NCI-H446 (cell line): ENCODE results near the gene ZNF205.
A peak's percentile ranks its signal among the peaks of the same experiment; 100 is the strongest.

Experiments used
- DNase-seq, 2 experiments: peaks; one replicate each; lab custom pipeline; 2025; lab: John Stamatoyannopoulos, UW

The ZNF205 gene

GRCh38 chr16:3101018-3101840, 11.2 kb upstream of the ZNF205 start:
- DNase-seq = no peak

- DNase-seq = no peak
These were observed 10.4 kb upstream of the ZNF205 start for GRCh38 chr16:3101841-3102470.

GRCh38 chr16:3106205-3106928, 6.0 kb upstream of the ZNF205 start:
- DNase-seq = peak; percentile 64 to 93

GRCh38 chr16:3112881-3113574, 642 bp downstream of the ZNF205 start:
- DNase-seq = no peak

DNA sequence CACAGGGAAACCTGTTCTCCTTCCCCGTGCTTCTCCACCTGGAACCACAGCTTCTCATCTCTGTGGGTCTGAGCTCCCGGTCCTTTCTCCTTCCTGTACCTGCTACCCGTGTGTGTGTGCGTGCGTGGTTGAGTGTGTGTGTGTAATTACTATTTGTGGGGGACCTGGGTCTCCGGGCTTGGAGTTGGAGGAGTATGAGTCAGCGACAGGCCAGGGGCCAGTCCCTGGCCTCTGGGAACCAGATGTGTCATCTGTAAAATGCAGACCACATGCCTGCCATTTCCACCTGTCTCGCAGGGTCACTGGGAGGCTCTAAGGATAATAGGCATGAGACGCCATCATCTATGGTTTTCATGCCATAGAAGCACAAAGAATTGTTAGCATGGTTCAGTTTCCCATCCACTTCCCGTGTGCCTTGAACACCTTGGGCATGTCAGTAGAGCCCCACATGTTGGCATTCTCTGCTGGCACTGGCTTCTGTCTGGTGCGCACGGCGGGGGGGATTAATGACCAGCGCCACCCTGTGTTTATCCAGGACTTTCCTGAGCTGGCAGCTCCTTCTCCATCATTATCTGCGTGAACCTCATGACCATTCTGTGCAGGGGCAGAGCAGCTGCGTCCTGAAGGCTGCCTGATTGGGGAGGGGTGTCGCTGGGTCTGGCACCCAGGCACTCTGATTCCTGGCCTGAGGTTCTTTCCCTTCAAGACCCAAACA, 1.5 kb downstream of the ZNF205 start:
- no peak for DNase-seq

DNA sequence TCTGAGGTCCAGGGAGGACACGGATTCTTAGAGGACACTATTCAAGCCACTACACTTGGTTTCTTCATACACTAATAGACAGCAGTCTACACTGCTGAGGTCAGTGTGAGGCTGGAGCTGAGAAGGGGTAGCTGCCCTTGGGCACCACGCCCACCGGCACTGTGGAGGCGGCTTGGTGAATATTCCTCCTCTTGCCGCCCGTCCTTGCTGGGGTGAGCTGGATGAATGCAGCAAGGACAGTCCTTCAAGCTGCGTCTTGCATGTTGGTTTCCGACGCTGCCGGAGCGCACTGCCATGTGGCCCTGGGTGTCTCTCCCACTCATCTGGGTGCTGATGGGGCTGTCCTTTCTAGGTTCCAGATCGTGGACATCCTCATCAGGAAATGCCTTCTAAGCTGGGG, 2.6 kb downstream of the ZNF205 start:
- DNase-seq = no peak

DNA sequence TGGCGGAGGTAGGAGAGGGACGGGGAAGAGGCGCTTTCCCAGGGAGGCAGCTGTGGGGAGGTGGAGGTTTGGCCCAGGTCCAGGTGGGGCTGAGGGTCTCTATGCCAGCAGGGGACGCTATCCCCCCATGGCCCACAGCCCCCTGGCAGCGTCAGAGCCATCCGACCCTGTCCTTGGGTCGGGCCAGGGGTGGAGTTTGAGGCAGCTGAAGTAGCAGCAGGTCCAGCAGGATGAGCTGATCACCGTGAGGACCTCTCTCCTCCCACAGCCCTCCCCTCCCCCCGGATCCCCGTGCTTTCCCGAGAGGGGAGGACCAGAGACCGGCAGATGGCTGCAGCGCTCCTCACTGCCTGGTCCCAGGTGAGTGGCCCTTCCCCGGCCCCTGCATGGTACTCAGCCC, 3.2 kb downstream of the ZNF205 start:
- no peak for DNase-seq

GRCh38 chr16:3118204-3118790, 5.9 kb downstream of the ZNF205 start:
- no peak for DNase-seq

- no peak for DNase-seq
These were observed 6.5 kb downstream of the ZNF205 start for GRCh38 chr16:3118846-3119245.

DNA sequence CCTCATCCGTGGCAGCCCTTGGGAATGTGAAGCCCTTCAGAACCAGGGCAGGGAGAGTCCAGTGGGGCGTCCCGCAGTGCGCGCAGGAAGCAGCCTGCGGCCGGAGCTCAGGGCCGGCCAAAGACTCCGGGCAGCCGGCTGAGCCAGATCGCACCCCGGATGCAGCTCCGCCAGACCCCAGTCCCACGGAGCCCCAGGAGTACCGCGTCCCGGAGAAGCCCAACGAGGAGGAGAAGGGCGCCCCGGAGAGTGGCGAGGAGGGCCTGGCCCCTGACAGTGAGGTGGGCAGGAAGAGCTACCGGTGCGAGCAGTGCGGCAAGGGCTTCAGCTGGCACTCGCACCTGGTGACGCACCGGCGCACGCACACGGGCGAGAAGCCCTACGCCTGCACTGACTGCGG, 6.9 kb downstream of the ZNF205 start:
- no peak for DNase-seq

- DNase-seq = no peak
These were observed 7.5 kb downstream of the ZNF205 start for GRCh38 chr16:3119701-3120408.

- no peak for DNase-seq
These were observed 8.0 kb downstream of the ZNF205 start for GRCh38 chr16:3120435-3120834.

- no peak for DNase-seq
These were observed 9.6 kb downstream of the ZNF205 start for GRCh38 chr16:3121851-3122467.

DNA sequence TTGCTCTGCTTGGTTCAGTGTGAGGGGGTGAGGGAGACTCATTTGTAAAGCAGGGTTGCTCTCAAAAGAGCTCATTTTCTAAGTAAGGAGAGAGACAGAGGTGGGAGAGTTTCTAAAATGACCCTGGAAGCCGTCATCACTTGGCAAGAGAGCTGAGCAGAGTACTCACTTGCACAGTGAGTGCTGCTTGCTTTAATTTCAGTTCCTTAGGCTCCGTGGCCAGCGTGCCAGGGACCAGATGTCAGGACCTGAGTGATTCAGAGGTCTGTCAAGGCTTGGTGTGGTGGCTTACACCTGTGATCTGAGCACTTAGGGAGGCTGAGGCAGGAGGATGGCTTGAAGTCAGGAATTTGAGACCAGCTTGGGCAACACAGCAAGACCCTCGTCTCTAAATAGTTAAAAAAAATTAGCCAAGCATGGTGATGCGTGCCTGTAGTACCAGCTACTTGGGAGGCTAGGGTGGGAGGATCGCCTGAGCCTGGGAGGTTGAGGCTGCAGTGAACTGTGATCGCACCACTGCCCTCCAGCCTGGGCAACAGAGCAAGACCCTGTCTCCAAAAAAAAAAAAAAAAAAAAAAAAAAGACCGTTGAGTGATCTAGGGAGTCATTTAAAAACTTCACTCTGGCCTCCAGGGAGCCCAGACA, 10.7 kb downstream of the ZNF205 start:
- DNase-seq = no peak

DNA sequence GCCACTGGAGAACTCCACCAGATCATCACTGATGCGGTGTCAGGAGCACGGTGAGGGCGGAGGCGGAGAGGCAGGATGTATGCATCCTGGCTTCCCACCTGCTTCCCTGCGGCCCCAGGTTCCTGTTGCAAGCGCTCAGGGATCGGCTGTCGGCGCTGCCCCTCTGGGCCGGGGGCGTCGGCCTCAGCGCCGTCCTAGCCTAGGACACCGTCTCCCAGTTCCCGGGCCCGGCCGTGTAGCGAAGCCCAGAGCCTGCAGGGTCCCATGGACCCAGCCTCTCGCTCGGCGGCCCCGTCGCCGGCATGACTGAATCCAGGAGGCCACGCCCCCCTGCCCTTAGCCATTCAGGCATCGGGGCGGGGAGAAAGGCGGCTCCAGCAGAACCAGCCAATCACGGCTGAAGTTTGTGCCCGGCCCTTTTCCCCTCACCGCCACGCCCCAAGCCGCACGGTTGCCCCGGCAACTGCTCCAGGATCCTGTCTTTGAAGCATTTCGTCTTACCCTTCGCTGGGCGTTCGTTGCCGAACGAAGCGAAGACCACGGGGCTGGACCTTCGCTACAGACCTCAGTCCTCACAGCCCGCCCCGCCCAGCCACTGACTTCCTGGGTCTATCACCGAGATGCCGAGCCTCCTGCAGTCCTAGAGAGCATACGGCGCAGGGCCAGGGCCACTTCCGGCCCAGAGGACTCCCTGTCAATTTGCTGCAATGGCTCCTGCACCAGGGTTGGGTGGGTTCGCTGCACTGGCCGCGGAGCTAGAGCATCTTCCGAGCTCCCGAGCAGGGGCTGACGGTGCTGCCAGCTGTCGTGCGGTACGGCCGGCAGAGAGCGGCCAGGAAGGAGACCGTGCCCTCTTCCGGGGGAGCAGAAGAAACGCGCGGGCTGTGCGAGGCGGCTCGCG, 11.8 kb downstream of the ZNF205 start:
- peak; percentile 83 to 95 for DNase-seq

DNA sequence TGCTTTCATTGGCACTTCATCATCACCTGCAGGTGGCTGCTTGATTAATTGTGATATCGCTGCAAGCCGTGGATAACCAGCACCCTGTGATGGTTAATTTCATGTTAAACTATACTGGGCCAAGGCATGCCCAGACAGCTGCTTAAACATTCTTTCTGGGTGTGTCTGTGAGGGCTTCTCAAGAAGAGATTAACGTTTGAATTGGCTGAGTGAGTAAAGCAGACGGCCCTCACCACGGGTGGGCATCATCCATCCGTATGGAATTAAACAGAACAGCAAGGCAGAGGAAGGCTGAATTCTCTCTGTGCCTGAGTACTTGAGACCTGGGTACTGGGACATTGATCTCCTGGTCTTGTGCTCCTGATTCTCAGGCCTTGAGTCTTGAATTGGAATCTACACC, 15.4 kb downstream of the ZNF205 start:
- DNase-seq = peak; percentile 20 to 75

GRCh38 chr16:3129137-3130131, 17.0 kb downstream of the ZNF205 start:
- DNase-seq = peak; percentile 64 to 85
